Kidney capillary endothelial cell (primary cell): ENCODE data around the gene ERBB2.
"Not testable (repeated sequence)": the region's sequence is repeated elsewhere in the genome, so short reads cannot be mapped to it uniquely, and the experiment has no call there.

Experiments used
- DNase-seq: peaks from one replicate; pipeline ENCODE4 v3.0.0-alpha.2; 2018; ENCODE audit warnings: low spot score

The ERBB2 gene

DNA sequence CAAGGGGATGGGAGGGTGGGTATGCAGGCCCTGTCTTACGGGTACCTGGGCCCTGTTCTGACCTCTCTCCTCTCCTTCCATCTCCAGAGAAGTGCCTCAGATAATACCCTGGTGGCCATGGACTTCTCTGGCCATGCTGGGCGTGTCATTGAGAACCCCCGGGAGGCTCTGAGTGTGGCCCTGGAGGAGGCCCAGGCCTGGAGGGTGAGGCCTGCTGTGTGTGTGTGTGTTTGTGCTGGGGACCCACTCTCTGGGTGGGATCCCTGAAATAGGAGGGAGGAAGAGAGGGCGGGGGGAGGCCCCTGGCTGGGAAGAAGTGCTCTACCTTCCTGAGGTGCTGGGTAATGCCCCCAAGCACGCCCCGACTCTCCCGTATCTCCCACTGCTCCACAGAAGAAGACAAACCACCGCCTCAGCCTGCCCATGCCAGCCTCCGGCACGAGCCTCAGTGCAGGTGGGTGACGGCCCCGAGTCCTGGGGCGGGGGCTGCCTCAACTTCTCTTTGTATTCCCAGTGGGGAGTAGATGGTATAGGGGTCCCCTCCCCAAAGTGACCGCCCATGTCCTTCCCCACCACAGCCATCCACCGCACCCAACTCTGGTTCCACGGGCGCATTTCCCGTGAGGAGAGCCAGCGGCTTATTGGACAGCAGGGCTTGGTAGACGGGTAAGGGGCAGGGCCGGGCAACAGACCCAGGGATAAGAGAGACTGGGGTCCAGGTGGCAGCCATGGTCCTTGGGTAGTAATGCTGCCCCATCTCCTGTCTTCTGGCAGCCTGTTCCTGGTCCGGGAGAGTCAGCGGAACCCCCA, 45.7 kb downstream of the ERBB2 start:
- no peak for DNase-seq

DNA sequence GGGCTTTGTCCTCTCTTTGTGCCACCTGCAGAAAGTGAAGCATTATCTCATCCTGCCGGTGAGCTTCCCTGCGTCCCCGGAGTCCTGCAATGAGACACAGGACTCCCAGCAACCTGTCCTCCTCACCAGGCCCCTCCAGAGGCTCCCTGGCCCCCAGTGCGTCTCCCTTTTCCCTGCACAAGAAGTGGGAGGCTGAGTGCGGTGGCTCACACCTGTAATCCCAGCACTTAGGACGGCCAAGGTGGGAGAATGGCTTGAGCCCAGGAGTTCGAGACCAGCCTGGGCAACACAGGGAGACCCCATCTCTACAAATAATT, 46.2 kb downstream of the ERBB2 start:
- DNase-seq = no peak

DNA sequence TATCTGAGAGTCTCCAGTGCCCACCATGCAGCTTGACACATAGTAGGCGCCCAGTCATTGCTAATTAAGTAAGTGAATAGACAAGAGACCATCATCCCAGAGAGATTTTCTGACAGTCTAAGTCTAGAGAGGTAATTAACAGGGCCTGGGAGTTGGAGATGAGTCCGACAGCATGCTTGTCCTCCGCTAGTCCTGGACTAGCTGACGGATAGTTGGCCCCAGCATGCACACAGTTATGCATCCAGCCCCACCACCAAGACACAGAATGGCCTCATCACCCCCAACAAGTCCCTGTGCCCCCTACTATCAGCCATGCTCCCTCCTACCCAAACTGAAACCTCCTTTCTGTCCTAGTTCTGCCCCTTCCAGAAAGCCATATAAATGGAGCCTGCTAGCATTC, 47.9 kb downstream of the ERBB2 start:
- no peak for DNase-seq

DNA sequence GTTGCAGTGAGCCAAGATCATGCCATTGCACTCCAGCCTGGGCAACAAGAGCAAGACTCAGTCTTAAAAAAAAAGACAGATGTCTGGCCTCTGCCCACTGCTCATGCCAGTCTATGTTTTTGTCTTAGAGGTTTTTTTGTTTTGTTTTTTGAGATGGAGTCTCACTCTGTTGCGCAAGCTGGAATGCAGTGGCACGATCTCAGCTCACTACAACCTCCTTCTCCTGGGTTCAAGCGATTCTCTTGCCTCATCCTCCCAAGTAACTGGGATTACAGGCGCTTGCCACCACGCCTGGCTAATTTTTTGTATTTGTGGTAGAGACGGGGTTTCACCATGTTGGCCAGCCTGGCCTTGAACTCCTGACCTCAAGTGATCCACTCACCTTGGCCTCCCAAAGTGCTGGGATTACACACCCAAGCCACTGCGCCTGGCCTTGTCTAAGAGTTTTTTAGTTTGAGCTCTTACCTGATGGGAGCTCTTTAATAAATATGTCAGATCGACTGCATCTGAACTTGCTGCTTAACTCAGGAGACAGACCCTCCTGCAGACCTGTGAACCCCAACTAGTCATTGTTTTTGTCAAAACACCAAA, 48.7 kb downstream of the ERBB2 start:
- not testable (repeated sequence) for DNase-seq

DNA sequence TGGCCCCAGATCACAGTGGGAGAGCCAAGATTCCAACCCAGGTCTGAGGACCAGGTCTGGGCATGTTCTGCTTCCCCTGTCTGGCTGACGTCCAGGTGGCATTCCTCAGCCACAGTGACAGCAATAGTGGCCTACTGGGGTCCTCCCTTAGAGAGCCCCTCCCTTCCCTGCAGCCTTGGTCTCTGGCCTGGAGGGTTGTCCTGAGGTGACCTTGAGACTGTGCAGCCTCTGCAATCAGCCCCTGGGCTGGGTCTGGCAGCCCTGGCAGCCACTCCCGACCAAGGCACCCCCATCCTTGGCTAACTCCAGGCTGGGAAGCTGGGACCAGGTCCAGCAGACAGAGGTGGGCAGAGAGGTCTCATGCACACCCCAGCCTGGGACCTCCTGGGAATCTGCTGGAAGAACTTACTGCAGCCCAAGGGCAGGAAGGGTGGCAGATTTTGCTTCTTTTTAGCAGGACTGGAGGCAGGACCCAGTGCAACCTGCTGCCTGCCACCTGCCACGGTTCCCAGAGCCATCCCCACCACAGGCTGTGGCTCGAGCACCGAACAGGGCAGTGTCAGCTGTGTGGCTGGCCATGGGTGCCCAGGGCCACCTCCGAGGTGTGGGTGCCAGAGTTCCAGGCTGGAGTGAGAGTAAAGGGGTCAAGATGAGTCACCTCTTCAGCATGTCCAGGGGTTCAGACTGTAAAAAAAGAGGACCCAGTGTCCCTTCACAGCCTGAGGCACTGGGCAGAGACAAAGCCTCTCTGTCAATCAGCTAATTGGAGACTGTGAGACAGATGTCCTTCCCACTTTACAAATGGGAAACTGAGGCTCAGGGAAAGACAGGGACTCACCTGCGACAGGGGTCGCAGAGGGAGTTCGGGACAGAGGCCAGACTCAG, 50.5 kb downstream of the ERBB2 start:
- no peak for DNase-seq

DNA sequence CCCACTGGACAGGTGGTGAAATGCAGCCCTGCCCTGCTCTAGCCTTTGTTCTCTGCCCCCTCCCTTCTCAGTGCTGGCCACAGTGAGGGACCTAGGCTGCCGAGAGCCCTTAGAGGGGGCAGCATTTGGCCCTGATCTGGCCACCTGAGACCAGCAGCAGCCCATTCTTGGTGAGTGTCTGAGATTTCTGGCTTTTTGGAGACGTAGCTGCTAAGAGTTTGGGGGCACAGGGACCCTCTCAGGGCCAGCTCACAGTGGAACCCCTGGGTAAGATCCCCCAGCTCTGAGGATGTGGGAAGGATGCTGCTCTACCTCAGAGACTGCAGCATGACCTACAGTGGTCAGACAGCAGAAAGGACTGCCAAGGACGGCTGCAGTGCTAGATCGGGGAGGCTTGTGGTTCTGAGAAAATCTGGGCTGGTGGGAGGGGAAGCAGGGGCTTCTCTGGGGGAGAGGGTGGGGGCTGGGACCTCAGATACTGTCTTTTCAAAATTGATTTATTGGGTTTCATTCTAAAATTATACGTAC, 51.2 kb downstream of the ERBB2 start:
- no peak for DNase-seq

DNA sequence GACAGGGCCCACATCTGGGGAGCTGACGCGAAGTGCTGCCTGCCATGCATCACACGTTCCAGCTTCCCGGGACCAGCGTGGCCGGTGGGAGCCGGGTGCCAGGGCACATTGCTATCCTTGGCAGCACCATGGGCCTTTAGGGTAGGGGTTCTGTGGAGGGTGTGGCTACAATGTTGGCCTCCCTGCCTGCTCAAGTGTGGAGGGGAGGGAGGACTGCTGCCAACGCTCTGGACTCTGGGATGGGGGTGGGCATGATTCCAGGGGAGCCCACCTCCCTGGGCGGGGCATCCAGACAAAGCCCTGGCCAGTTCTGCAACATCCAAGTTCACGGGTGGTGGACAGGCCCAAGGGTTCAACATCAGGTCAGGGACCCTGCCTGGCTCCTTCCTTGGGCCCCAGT, 51.8 kb downstream of the ERBB2 start:
- no peak for DNase-seq

DNA sequence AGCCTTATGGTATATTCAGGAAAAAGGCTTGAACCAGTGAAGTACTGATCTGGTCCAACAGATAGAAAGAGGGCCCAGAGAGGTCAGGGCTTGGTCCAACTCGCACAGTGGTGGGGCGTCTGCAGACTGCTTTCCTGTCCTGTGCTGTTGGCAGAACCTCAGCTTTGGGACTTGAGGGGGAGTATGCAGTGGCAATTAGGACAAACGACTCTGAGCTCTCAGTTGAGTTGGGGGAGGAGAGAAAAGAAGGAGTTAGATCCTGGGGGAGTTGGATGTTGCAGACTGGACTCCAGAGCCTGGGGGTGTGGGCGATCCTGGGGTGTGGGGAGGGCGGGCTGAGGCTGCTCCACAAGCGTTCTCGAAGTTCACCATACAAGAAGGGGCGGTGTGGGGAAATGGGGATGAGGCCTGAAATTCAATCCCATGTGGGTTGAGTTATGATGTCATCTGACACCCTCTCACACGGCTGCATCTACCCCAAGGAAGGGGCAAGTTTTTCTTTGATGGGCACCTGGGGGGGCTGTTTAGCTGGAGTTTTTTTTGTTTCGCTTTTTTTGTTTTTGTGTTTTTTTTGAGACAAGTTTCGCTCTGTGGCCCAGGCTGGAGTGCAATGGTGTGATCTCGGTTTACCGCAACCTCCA, 52.5 kb downstream of the ERBB2 start:
- no peak for DNase-seq

DNA sequence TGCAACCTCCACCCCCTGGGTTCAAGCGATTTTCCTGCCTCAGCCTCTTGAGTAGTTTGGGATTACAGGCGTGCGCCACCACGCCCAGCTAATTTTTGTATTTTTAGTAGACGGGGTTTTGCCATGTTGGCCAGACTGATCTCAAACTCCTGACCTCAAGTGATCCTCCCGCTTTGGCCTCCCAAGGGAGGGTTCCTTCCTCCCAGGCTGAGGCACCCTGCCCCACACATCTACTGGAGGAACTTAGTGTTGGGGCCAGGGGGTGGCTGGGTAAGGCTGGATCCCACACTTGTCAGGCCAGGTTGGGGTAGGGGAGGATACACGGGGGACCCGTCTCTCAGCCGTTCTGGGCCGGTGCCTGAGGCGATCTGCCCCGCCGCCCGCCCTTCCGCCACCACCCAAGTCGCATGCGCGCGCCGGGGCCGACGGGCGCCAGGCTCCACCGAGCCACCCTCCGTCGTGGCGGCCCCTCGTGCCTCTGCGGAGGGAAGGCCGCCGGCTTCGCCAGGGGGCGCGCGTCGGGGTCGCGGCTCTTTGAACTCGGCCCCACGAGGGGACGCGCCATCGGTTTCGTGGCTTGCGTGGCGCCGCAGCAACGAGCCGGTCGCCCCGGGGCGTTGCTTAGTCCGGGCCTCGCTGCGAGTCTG, 53.8 kb downstream of the ERBB2 start:
- DNase-seq = no peak

DNA sequence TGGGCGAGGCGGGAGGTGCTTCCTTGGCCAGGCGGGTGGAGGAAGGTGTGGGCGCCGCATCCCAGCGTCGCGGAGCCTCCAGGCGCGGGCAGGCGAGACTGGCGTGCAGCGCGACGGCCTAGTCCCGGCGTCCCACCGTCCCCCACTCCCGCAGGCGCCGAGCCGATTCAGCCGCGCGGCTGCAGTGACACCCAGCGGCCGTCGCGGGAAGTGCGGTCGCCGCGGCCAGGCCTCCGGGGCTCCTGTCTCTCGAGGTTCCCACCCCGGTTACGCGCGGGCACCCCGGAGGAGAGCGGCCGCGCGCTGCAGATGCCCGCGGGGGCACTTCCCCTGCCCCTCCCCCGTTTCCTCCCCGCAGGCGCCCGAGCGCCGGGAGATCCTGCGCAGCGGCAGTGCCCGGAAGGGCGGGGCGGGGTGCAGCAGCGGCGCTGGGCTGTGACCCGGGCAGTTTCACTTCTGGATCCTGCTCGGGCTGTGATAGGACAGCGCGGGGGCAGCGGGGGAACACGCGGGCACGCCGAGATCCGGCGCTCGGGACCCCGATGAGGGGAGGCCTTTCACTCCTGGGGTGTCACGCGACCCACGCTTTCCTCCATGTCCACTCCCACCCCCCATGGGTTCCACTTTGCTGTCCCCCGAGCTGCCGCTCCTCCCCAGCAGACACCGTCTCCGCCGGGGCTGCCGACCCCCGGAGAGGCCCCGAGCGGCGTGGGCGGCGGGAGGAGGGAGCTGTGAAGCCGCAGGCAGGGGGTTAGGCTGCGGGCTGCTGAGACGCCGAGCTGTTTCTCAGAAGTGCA, 54.5 kb downstream of the ERBB2 start:
- peak; percentile 75 for DNase-seq

DNA sequence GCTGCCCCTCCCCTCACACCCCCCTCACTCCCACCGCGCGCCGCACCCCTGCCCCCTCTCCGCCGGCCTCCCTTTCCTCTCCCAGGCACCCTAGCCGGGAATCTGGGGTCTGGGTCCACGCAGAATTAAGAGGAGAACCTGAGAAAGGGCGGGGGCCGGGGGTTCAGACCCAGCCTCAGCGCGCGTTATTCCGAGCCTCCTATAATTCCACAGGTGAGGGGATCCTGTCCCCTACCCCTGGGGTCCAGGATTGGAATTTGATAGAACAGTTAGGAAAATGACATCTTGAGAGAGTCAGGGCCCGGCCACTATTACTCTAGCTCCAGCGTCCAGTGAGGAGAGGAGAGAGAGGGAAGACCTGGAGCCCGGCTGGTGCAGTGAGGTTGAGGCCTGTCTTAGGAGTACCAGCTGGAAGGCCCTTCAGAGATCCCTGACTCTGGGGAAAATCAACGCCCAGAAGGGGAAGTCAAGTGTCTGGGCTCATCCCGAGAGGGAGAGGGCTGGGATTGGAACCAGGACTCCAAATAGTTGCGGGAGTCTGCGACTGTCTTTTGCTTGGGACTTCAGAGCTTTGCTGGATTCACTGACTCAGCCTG, 55.2 kb downstream of the ERBB2 start:
- DNase-seq = no peak

DNA sequence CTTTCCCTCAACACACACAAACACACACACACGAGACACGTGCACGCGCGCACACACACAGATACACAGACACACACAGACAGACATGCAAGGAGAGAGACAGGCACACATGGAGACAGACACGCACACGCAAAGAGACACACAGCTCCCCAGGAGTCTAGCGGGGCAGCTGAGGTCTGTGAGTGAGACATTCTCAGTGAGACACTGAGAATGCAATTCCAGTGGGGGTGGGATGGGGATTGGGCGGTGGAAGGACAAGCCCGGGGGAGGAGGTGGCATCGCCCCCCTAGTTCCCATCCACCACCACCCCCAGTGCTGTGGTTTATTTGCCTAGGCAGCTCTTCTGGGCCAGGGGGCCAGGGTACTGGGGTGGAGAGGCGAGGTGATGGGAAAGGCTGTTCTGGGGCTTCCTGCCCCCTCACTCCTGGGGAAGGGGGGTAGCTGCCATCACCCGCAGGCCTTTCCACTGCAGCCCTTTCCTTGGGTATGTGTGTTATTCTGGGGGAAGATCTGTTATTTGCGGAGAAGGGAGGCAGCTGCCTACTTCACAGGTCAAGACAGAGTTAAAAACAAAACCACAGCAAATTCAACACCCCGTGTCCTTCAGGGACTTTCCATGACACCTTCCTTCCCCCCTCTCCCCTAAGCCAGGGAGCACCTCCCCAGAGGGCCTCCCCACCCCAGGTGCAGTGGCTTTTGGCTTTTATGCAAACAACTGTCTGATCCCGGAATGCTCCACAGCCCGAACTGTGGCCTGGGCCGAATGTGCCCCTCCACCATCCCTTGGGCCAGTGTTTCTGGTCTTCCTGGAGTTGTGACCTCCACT, 55.9 kb downstream of the ERBB2 start:
- DNase-seq = no peak

DNA sequence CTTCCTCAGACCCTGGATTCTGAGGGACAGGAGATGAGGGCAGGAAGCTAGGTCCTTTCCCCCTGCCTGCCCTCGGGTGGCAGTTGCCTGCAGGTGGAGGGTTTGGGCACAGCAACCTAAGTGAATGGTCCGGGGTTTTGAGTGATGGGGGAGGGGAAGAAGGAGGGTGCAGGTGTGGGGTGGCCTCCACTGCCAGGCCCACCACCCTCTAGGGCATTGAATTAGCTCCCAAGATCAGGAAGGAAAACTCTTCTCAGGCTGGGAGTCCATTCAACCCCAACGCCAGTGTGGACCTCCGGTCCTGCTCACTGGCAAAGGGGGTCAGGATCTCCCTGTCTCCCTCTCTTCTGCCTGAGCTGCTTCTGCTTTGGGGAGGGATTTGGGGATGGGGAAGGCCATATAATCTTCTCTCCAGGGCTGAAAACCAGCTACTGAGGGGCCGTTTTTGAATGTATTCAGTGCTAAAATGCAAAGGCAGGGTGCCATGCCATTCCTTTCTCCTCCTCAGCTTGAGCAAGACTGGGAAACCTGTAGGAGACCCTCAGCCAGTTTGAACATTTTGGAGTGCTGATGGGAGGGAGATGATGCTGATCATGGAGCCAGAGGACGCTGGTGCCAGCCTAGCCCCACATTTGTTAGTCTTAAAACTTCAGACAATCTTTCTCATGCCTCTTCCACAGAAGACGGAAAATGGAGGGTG, 56.7 kb downstream of the ERBB2 start:
- DNase-seq = no peak

DNA sequence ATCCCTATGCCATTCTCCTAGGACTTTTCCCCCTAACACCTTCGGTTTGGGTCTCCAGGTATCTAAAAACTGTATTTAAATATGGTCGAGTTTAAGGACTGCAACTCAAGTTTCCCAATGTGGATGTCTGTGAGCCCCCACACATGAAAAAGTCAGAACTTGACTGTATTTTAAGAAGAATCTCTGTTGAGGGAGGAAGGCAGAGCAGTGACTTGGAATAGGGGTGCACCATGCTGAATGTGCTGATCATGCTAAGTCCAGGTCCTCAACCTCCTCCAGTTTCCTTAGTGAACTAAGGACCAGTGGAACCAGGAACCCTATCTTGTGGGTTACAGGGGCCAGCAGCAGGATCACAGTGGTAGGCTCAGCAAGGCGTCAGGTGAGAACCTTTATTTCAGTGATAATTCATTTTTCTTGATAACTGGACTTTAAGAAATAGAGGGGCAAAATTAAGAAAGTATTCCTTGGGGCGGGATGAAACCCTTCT, 57.4 kb downstream of the ERBB2 start:
- DNase-seq = no peak

DNA sequence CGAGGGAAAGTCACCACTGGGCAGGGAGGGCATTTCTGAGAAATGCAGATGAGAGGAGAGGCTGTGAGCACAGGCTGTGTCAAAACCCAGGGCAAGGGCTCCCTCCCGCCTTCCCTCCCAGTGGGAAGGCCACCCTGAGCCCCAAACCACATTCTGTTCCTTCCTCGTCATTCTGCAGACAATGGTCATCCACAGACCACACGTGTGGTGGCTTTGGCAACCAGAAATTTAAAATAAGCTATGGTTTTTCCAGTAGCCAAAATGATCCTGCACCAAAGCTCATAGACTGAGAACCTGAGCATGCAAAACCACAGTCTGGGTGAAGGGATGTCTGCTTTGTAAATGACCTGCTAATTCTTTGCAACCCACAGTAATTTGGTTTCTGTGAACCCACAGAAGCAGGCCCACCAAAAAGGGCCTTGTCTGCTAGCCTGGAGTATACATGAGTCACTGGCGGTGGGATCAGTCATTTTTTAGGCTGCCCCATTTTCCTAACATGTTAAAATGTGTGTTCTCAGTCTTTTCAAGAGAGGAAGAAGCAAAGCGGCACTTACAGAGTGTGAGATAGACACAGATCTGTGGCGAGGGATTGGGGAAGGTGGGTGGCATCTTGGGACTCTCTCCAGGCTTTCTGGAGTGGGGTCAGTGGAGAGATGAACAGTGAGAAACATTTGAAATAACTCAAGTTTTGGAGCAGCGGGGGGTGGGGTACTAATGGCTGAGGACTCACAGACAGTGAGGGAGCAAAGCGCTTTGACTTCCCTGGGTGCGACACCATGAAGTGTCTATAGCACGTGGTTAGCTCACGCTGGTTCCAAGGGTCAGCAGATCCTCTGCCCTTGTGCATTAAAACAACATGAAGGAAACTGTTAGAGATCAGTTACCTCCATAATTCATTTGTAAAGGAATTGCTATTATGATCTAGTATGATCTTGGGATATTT, 58.3 kb downstream of the ERBB2 start:
- no peak for DNase-seq

DNA sequence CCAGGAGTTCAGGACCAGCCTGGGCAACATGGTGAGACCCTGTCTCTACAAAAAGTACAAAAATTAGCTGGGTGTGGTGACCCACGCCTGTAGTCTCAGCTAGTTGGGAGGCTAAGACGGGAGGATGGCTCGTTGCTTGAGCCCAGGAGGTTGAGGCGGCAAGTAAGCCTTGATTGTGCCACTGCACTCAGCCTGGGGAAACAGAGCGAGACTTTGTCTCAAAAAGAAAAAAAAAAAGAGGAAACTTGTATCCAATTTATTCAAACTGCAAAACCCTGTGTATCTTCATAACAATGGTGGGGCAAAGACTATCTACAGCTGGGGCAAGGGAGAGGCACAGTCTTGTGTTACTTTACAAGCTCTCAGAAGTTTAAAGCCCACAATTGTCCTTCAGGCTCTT, 59.3 kb downstream of the ERBB2 start:
- no peak for DNase-seq

DNA sequence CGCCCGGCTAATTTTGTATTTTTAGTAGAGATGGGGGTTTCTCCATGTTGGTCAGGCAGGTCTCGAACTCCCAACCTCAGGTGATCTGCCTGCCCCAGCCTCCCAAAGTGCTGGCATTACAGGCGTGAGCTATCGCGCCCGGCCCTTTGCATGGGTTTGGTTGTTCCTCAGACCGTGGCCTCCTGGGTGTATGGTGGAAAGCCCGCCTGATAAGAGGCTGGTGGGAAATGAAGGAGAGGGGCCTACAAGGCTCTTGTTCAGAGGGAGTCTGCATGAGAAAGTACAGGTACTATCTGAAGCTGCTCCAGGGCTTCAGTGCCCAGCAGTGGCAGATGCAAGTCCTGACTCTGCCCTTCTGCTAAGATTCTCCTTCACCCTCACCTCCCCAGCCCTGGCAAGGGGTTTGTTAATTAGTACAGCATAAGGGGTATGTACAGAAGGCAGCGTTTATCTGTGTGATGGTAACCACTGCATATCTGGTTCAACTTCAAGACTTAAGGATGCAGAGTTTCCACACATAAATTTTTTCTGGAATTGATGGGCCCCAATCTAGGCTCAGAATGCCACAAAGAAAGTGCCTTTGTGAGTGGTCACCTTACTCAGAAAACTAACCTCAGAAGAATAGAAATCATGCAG, 62.1 kb downstream of the ERBB2 start:
- no peak for DNase-seq
